HL-60/S4 treated with phorbol 12-myristate 13-acetate at 8.2 ng/mL for 4 days and 3 days (cell line): Measurements from ENCODE around the gene PHKB.
"Not testable (repeated sequence)": the region's sequence is repeated elsewhere in the genome, so short reads cannot be mapped to it uniquely, and the experiment has no call there.

Experiments
- in situ Hi-C: fragments of 300-500 bp; cut with MboI; formaldehyde crosslinking; loops from 2 replicates; pipeline ENCODE4 v1.15.0; 2022; ENCODE audit warnings: low sequenced_read_pairs

Gene PHKB

GRCh38 chr16:47468070-47468689 is 7.0 kb downstream of the PHKB start:
- in situ Hi-C loops, result not testable (repeated sequence)

- in situ Hi-C loops, result no loop called here
Measured at GRCh38 chr16:47469227-47469626, 8.1 kb downstream of the PHKB start.

- in situ Hi-C loops, result no loop called here
Measured at GRCh38 chr16:47470211-47470610, 9.1 kb downstream of the PHKB start.

- in situ Hi-C loops, result no loop called here
Measured at GRCh38 chr16:47470810-47471209, 9.7 kb downstream of the PHKB start.

GRCh38 chr16:47473004-47473403 is 11.9 kb downstream of the PHKB start:
- in situ Hi-C loops, result not testable (repeated sequence)

GRCh38 chr16:47473792-47474191 is 12.7 kb downstream of the PHKB start:
- in situ Hi-C loops, result no loop called here

GRCh38 chr16:47475786-47476185 is 14.7 kb downstream of the PHKB start:
- in situ Hi-C loops, result no loop called here

GRCh38 chr16:47476654-47477345 is 15.7 kb downstream of the PHKB start:
- in situ Hi-C loops, result no loop called here

GRCh38 chr16:47477679-47478078 is 16.5 kb downstream of the PHKB start:
- in situ Hi-C loops, result no loop called here

GRCh38 chr16:47480410-47480809 is 19.3 kb downstream of the PHKB start:
- in situ Hi-C loops, result no loop called here

- in situ Hi-C loops, result no loop called here
Measured at GRCh38 chr16:47481698-47482374, 20.7 kb downstream of the PHKB start.

- in situ Hi-C loops, result no loop called here
Measured at GRCh38 chr16:47483616-47484015, 22.5 kb downstream of the PHKB start.

- in situ Hi-C loops, result no loop called here
Measured at GRCh38 chr16:47486856-47487255, 25.7 kb downstream of the PHKB start.

- in situ Hi-C loops, result no loop called here
Measured at GRCh38 chr16:47488051-47488450, 26.9 kb downstream of the PHKB start.

- in situ Hi-C loops, result no loop called here
Measured at GRCh38 chr16:47490471-47490870, 29.3 kb downstream of the PHKB start.

GRCh38 chr16:47492036-47492427 is 30.9 kb downstream of the PHKB start:
- in situ Hi-C loops, result no loop called here

GRCh38 chr16:47492428-47493377 is 31.6 kb downstream of the PHKB start:
- in situ Hi-C loops, result no loop called here

- in situ Hi-C loops, result no loop called here
Measured at GRCh38 chr16:47493381-47494337, 32.5 kb downstream of the PHKB start.

- in situ Hi-C loops, result no loop called here
Measured at GRCh38 chr16:47499080-47499699, 38.1 kb downstream of the PHKB start.
